Measurements from ENCODE around the gene ZNF846. TPM values are rescaled to one million over a fixed set of nuclear protein-coding genes. Genes with fewer than 3 reads are reported as not detected.
"Not testable (repeated sequence)": the region's sequence is repeated elsewhere in the genome, so short reads cannot be mapped to it uniquely, and the experiment has no call there.

Gene ZNF846
- total and polyA plus RNA-seq, 10 donors, result 4.8 to 24.0 (median 12.2) TPM

DNA sequence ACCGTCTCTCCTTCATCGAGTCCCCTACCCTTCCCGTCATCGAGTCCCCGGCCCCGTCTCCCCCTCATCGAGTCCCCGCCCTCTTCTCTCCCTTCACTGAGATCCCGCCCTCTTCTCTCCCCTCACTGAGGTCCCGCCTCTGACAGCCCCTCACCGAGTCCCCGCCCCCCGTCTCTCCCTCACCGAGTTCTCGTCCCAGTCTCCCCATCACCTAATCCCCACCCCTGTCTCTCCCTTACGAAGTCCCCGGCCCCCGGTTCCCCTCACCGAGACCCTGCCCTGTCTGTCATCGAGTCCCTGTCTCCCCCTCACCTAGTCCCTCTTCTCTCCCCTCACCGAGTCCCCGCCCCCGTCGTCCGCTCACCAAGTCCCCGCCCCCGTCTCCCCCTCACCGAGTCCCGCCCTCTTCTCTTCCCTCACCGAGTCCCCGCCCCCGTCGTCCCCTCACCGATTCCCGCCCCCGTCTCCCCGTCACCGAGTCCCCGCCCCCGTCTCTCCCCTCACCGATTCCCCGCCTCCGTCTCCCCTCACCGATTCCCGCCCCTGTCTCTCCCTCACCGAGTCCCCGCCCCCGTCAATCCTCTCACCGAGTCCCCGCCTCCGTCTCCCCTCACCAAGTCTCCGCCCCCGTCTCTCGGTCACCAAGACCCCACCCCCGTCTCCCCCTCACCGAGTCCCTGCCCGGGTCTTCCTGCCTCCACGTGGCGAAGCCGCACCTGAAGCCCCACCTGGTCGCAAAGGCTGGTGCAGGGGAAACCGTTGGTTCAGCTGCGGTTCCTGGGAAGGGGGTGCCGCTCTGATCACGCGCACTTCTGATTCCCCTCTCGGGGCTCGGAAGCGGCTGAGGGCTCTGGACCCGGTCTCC is 23.9 kb upstream of the ZNF846 start:
- 2 to 4% (median 3%) methylated on average over 60 to 70 of the region's 70 CpGs for WGBS, 5 donors

DNA sequence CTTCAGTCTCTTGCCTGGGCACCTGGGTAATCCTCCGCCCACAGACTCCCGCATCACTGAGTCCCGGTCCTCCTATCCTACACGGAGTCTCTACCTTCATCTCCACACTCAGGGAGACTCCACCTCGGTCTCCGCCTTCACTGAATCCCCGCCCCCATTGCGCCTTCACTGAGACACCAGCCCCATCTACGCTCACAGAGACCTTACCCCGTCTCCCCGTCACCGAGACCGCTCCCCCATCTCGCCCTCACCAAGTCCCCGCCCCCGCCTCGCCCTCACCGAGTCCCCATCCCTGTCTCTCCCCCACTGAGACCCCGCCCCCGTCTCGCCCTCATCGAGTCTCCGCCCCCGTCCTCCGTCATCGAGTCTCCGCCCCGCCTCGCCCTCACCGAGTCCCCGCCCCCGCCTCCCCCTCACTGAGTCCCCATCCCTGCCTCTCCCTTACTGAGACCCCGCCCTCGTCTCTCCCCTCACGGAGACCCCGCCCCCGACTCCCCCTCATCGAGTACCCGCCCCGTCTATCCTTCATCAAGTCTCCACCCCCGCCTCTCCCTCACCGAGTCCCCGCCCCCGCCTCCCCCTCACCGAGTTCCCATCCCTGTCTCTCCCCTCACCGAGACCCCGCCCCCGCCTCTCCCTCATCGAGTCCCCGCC is 23.1 kb upstream of the ZNF846 start:
- no peaks in the 10 kb centered on the region for H3K27me3 ChIP-seq (replicated peaks in 1 of 7)
- H3K27ac ChIP-seq, result peak overlapping the region in 7 of 8 donors; percentile 51 to 93 (median 91)
- H3K9me3 ChIP-seq, result no peaks in the 10 kb centered on the region
- H3K4me3 ChIP-seq, result peak overlapping the region; percentile 28 to 88 (median 50)
- H3K4me1 ChIP-seq, result peaks cover 3 to 37% (median 15%) of the 10 kb centered on the region in 6 donors
- WGBS, 5 donors, result 1 to 3% (median 2%) methylated on average over 33 to 50 of the region's 50 CpGs
- TF ChIP-seq CTCF (IDR thresholded peaks at IDR 0.05 in 8 of 11, conservative IDR thresholded peaks at IDR 0.05 in 3 of 11), result no peak
- peak in 1 of 3 donors; percentile 24 for TF ChIP-seq POLR2AphosphoS5 (IDR thresholded peaks at IDR 0.05)
- no peak for TF ChIP-seq POLR2A (IDR thresholded peaks at IDR 0.05)
- DNase-seq, result peak; percentile 96
- intact Hi-C loops (cut with DNase I; ENCODE audit: low total_unique reads), result loop anchor here (10.0 kb wide), 2 partner anchors 357 to 477 kb away; partner anchors contain the start of gene ZNF266
- H3K36me3 ChIP-seq, result no peaks in the 10 kb centered on the region

More for the DNA sequence above, 23.9 kb upstream of the ZNF846 start:
- no peaks in the 10 kb centered on the region for H3K9me3 ChIP-seq
- no peaks in the 10 kb centered on the region for H3K27me3 ChIP-seq (replicated peaks in 1 of 7)
- H3K4me3 ChIP-seq, result peak overlapping the region; percentile 50 to 88 (median 61)
- no peak for TF ChIP-seq POLR2A (IDR thresholded peaks at IDR 0.05)
- TF ChIP-seq POLR2AphosphoS5 (IDR thresholded peaks at IDR 0.05), result peak in 2 of 3 donors; percentile 47 to 70
- H3K27ac ChIP-seq, result peak overlapping the region; percentile 83 to 93 (median 90)
- DNase-seq, result peak; percentile 96
- H3K36me3 ChIP-seq, result no peaks in the 10 kb centered on the region
- H3K4me1 ChIP-seq, result peaks cover 3 to 33% (median 15%) of the 10 kb centered on the region in 6 donors
- intact Hi-C loops (cut with DNase I; ENCODE audit: low total_unique reads), result loop anchor here (10.0 kb wide), 2 partner anchors 358 to 478 kb away; partner anchors contain the start of gene ZNF266

- DNase-seq, result not testable (repeated sequence)
- WGBS, 5 donors, result 81 to 87% (median 83%) methylated on average over 6 of the region's 6 CpGs
- H3K4me1 ChIP-seq, result peaks cover 2 to 37% (median 17%) of the 10 kb centered on the region in 6 donors
Measured at GRCh38 chr19:9791073-9791367, 22.5 kb upstream of the ZNF846 start.

GRCh38 chr19:9789579-9789978 is 21.0 kb upstream of the ZNF846 start:
- peaks cover 5 to 41% (median 21%) of the 10 kb centered on the region in 6 donors for H3K4me1 ChIP-seq
- H3K9me3 ChIP-seq; intact Hi-C loops (cut with DNase I; ENCODE audit: low total_unique reads); H3K36me3 ChIP-seq; H3K4me3 ChIP-seq; H3K27ac ChIP-seq; H3K27me3 ChIP-seq (replicated peaks in 1 of 7); DNase-seq: not testable (repeated sequence)
- WGBS, 5 donors, result 62 to 76% (median 71%) methylated on average over 5 of the region's 5 CpGs

More at GRCh38 chr19:9791073-9791367, 22.5 kb upstream of the ZNF846 start:
- not testable (repeated sequence) for H3K27me3 ChIP-seq (replicated peaks in 1 of 7); H3K9me3 ChIP-seq; H3K36me3 ChIP-seq
- intact Hi-C loops (cut with DNase I; ENCODE audit: low total_unique reads), result loop anchor here (10.0 kb wide), 2 partner anchors 356 to 476 kb away; partner anchors contain the start of gene ZNF266
- peak overlapping the region in 5 of 8 donors; percentile 32 to 88 (median 62) for H3K4me3 ChIP-seq
- peak overlapping the region in 7 of 8 donors; percentile 51 to 93 (median 91) for H3K27ac ChIP-seq

- no peak for TF ChIP-seq CTCF (IDR thresholded peaks at IDR 0.05 in 8 of 11, conservative IDR thresholded peaks at IDR 0.05 in 3 of 11)
- TF ChIP-seq POLR2AphosphoS5 (IDR thresholded peaks at IDR 0.05), result no peak
- no peak for TF ChIP-seq POLR2A (IDR thresholded peaks at IDR 0.05)
- intact Hi-C loops (cut with DNase I; ENCODE audit: low total_unique reads), result no loop called here
- 80 to 92% (median 85%) methylated on average over 11 of the region's 11 CpGs for WGBS, 5 donors
- Histone ChIP-seq H3K4me3 (no peak overlapping the region), H3K4me1 (peaks cover 5 to 46% (median 25%) of the 10 kb centered on the region in 6 donors), H3K9me3 (no peaks in the 10 kb centered on the region), H3K27ac (no peak overlapping the region), H3K27me3 (replicated peaks in 1 of 7) (no peaks in the 10 kb centered on the region), H3K36me3 (no peaks in the 10 kb centered on the region)
- no peak for DNase-seq
Measured at GRCh38 chr19:9789066-9789465, 20.5 kb upstream of the ZNF846 start.

GRCh38 chr19:9788604-9789003 is 20.1 kb upstream of the ZNF846 start:
- H3K27ac ChIP-seq; intact Hi-C loops (cut with DNase I; ENCODE audit: low total_unique reads); H3K36me3 ChIP-seq; H3K27me3 ChIP-seq (replicated peaks in 1 of 7); H3K4me3 ChIP-seq; DNase-seq; H3K9me3 ChIP-seq: not testable (repeated sequence)
- 92 to 96% (median 95%) methylated on average over 13 of the region's 13 CpGs for WGBS, 5 donors
- peaks cover 5 to 51% (median 26%) of the 10 kb centered on the region in 6 donors for H3K4me1 ChIP-seq
